Measurements from ENCODE around the gene TEX261. TPM values are rescaled to one million over a fixed set of nuclear protein-coding genes. Genes with fewer than 3 reads are reported as not detected.
"Not testable (repeated sequence)": the region's sequence is repeated elsewhere in the genome, so short reads cannot be mapped to it uniquely, and the experiment has no call there.

The TEX261 gene
- total and polyA plus RNA-seq, 4 donors, result 25.2 to 61.7 (median 43.5) TPM

GRCh38 chr2:71001592-71001927 lies 6.9 kb upstream of the TEX261 start:
- no peaks in the 10 kb centered on the region for H3K9me3 ChIP-seq (ENCODE audit: control insufficient read depth, insufficient read depth, low read length)
- no peaks in the 10 kb centered on the region for H3K36me3 ChIP-seq (ENCODE audit: control insufficient read depth, insufficient read depth, low read length)
- peaks cover 10% of the 10 kb centered on the region for H3K4me1 ChIP-seq (ENCODE audit: control insufficient read depth, insufficient read depth, low read length)
- DNase-seq (ENCODE audit: low read depth in 4 of 6, low spot score in 6 of 6), result no peak
- no CpG with 5 or more reads among the region's 5 CpGs for WGBS (ENCODE audit: insufficient coverage)
- H3K27me3 ChIP-seq (ENCODE audit: control insufficient read depth, insufficient read depth, low read length), result no peaks in the 10 kb centered on the region
- H3K27ac ChIP-seq (ENCODE audit: low read depth, low read length), result no peak overlapping the region
- H3K4me3 ChIP-seq (ENCODE audit: low read depth, low read length), result no peak overlapping the region

DNA sequence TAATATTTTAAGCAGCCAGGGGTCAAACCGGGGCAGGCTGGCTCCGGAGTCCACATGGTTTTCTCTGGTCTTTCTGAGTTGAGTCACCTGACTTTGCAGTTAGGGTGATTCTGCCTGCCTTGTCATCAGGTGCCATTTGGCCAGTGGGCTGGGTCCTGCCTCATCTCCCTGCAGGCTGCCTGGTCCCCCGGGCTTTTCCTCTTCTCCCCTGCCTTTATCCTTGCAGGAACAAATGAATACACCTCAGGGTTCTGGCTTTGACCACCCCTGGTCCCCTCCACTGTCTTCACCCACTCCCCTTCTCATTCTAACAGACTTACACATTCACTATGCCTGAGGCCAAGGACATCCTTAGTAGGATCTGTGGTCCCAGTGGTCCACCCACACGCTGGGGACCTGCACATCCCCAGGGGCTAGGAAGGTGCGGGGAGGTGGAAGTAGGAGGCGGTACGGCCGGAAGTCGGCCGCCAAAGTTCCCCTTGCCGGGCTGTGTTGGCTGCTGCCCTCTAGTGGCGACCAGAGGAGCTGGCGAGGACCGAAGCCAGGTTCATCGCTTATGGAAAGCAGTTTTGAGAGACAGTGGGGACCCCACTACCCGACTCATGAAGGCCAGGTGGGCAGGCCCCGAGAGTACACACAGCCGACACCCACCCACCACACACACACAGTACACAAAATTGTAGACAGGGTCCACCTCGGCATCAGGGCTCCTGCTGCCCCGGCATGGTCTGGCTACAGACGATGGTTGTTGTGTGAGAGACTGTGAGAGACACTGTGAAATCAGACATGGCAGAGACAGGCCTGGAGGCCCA lies 6.3 kb upstream of the TEX261 start:
- Histone ChIP-seq H3K36me3 (ENCODE audit: control insufficient read depth, insufficient read depth, low read length) (no peaks in the 10 kb centered on the region), H3K4me3 (ENCODE audit: low read depth, low read length) (peak overlapping the region; percentile 26), H3K9me3 (ENCODE audit: control insufficient read depth, insufficient read depth, low read length) (no peaks in the 10 kb centered on the region), H3K27me3 (ENCODE audit: control insufficient read depth, insufficient read depth, low read length) (no peaks in the 10 kb centered on the region), H3K4me1 (ENCODE audit: control insufficient read depth, insufficient read depth, low read length) (peaks cover 10% of the 10 kb centered on the region), H3K27ac (ENCODE audit: low read depth, low read length) (no peak overlapping the region)
- DNase-seq (ENCODE audit: low read depth in 4 of 6, low spot score in 6 of 6), result peak in 3 of 6 donors; percentile 24 to 71 (median 63)
- 19% methylated on average over 15 of the region's 21 CpGs for WGBS (ENCODE audit: insufficient coverage)

GRCh38 chr2:70999931-71000330 lies 5.3 kb upstream of the TEX261 start:
- H3K4me3 ChIP-seq (ENCODE audit: low read depth, low read length); H3K27me3 ChIP-seq (ENCODE audit: control insufficient read depth, insufficient read depth, low read length); H3K27ac ChIP-seq (ENCODE audit: low read depth, low read length); DNase-seq (ENCODE audit: low read depth in 4 of 6, low spot score in 6 of 6); H3K9me3 ChIP-seq (ENCODE audit: control insufficient read depth, insufficient read depth, low read length); H3K36me3 ChIP-seq (ENCODE audit: control insufficient read depth, insufficient read depth, low read length): not testable (repeated sequence)
- peaks cover 16% of the 10 kb centered on the region for H3K4me1 ChIP-seq (ENCODE audit: control insufficient read depth, insufficient read depth, low read length)
- 98% methylated on average over 8 of the region's 10 CpGs for WGBS (ENCODE audit: insufficient coverage)

DNA sequence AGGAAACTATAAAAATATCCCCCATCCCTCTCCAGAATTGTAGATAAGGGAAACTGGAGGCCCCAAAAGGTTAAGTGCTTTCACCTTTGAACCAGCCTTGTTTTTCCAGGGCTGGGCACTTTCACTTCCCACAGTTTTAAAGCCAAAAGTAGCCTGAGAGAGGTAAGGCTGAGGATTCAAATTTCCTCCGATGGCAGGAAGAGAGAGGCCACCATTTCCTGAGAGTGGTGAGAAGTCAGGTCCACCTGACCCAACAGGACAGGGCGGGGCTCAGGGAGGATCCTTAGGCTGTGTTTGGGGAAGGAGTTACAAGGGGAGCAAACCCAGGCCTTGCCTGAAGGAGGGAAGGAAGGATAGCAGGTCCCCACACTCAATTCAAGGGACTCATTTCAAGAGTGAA lies 4.7 kb upstream of the TEX261 start:
- no peak overlapping the region for H3K4me3 ChIP-seq (ENCODE audit: low read depth, low read length)
- no peaks in the 10 kb centered on the region for H3K9me3 ChIP-seq (ENCODE audit: control insufficient read depth, insufficient read depth, low read length)
- WGBS (ENCODE audit: insufficient coverage), result 75% methylated on average over 2 of the region's 2 CpGs
- no peaks in the 10 kb centered on the region for H3K27me3 ChIP-seq (ENCODE audit: control insufficient read depth, insufficient read depth, low read length)
- H3K27ac ChIP-seq (ENCODE audit: low read depth, low read length), result no peak overlapping the region
- no peak for DNase-seq (ENCODE audit: low read depth in 4 of 6, low spot score in 6 of 6)
- H3K36me3 ChIP-seq (ENCODE audit: control insufficient read depth, insufficient read depth, low read length), result no peaks in the 10 kb centered on the region
- peaks cover 16% of the 10 kb centered on the region for H3K4me1 ChIP-seq (ENCODE audit: control insufficient read depth, insufficient read depth, low read length)

GRCh38 chr2:70998885-70999284 lies 4.2 kb upstream of the TEX261 start:
- not testable (repeated sequence) for H3K27me3 ChIP-seq (ENCODE audit: control insufficient read depth, insufficient read depth, low read length); DNase-seq (ENCODE audit: low read depth in 4 of 6, low spot score in 6 of 6); H3K9me3 ChIP-seq (ENCODE audit: control insufficient read depth, insufficient read depth, low read length); H3K36me3 ChIP-seq (ENCODE audit: control insufficient read depth, insufficient read depth, low read length); H3K4me3 ChIP-seq (ENCODE audit: low read depth, low read length); H3K27ac ChIP-seq (ENCODE audit: low read depth, low read length)
- peaks cover 19% of the 10 kb centered on the region for H3K4me1 ChIP-seq (ENCODE audit: control insufficient read depth, insufficient read depth, low read length)
- no CpG with 5 or more reads among the region's 4 CpGs for WGBS (ENCODE audit: insufficient coverage)

DNA sequence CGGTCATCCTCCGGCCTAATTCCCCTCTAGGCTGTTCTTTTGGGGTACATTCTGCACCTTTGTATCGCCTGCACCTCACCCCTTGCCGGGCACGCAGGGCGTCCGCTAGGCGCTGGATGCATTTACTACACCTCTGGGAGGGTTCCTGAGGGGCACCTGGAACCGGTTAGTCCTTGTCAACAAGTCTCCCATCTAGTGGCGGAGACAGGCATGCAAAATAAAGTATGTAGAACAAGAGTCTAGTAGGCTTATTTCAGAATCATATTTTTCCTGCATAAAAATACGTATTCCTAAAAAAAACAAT lies 705 bp upstream of the TEX261 start:
- Histone ChIP-seq H3K27ac (ENCODE audit: low read depth, low read length) (no peak overlapping the region), H3K36me3 (ENCODE audit: control insufficient read depth, insufficient read depth, low read length) (peaks cover 20% of the 10 kb centered on the region), H3K9me3 (ENCODE audit: control insufficient read depth, insufficient read depth, low read length) (no peaks in the 10 kb centered on the region), H3K4me1 (ENCODE audit: control insufficient read depth, insufficient read depth, low read length) (peaks cover 24% of the 10 kb centered on the region), H3K4me3 (ENCODE audit: low read depth, low read length) (peak overlapping the region; percentile 84), H3K27me3 (ENCODE audit: control insufficient read depth, insufficient read depth, low read length) (no peaks in the 10 kb centered on the region)
- DNase-seq (ENCODE audit: low read depth in 4 of 6, low spot score in 6 of 6), result peak in 2 of 6 donors; percentile 63 to 86
- 2% methylated on average over 8 of the region's 11 CpGs for WGBS (ENCODE audit: insufficient coverage)

GRCh38 chr2:70994009-70994698 lies 519 bp downstream of the TEX261 start:
- DNase-seq (ENCODE audit: low read depth in 4 of 6, low spot score in 6 of 6), result no peak
- no peaks in the 10 kb centered on the region for H3K9me3 ChIP-seq (ENCODE audit: control insufficient read depth, insufficient read depth, low read length)
- no peak overlapping the region for H3K27ac ChIP-seq (ENCODE audit: low read depth, low read length)
- peak overlapping the region; percentile 81 for H3K4me3 ChIP-seq (ENCODE audit: low read depth, low read length)
- WGBS (ENCODE audit: insufficient coverage), result under 1% methylated on average over 47 of the region's 49 CpGs
- H3K27me3 ChIP-seq (ENCODE audit: control insufficient read depth, insufficient read depth, low read length), result no peaks in the 10 kb centered on the region
- H3K4me1 ChIP-seq (ENCODE audit: control insufficient read depth, insufficient read depth, low read length), result peaks cover 24% of the 10 kb centered on the region
- H3K36me3 ChIP-seq (ENCODE audit: control insufficient read depth, insufficient read depth, low read length), result peaks cover 28% of the 10 kb centered on the region

- H3K4me1 ChIP-seq (ENCODE audit: control insufficient read depth, insufficient read depth, low read length), result peaks cover 24% of the 10 kb centered on the region
- no peak overlapping the region for H3K27ac ChIP-seq (ENCODE audit: low read depth, low read length)
- 90% methylated on average over 8 of the region's 12 CpGs for WGBS (ENCODE audit: insufficient coverage)
- H3K36me3 ChIP-seq (ENCODE audit: control insufficient read depth, insufficient read depth, low read length), result peaks cover 38% of the 10 kb centered on the region
- DNase-seq (ENCODE audit: low read depth in 4 of 6, low spot score in 6 of 6), result no peak
- H3K4me3 ChIP-seq (ENCODE audit: low read depth, low read length), result peak overlapping the region; percentile 81
- no peaks in the 10 kb centered on the region for H3K27me3 ChIP-seq (ENCODE audit: control insufficient read depth, insufficient read depth, low read length)
- H3K9me3 ChIP-seq (ENCODE audit: control insufficient read depth, insufficient read depth, low read length), result no peaks in the 10 kb centered on the region
Observed at GRCh38 chr2:70992945-70993853, 1.5 kb downstream of the TEX261 start.

GRCh38 chr2:70991742-70992141 lies 2.9 kb downstream of the TEX261 start:
- Histone ChIP-seq H3K27me3 (ENCODE audit: control insufficient read depth, insufficient read depth, low read length) (no peaks in the 10 kb centered on the region), H3K4me1 (ENCODE audit: control insufficient read depth, insufficient read depth, low read length) (peaks cover 24% of the 10 kb centered on the region), H3K4me3 (ENCODE audit: low read depth, low read length) (no peak overlapping the region), H3K36me3 (ENCODE audit: control insufficient read depth, insufficient read depth, low read length) (peaks cover 46% of the 10 kb centered on the region), H3K9me3 (ENCODE audit: control insufficient read depth, insufficient read depth, low read length) (no peaks in the 10 kb centered on the region), H3K27ac (ENCODE audit: low read depth, low read length) (no peak overlapping the region)
- WGBS (ENCODE audit: insufficient coverage), result 81% methylated on average over 7 of the region's 9 CpGs
- DNase-seq (ENCODE audit: low read depth in 4 of 6, low spot score in 6 of 6), result no peak

Measured in spinal cord (tissue), 10 donors.